Gastroesophageal sphincter (tissue), 3 donors: ENCODE results near the gene KCNH3.

ENCODE experiments used
- EP300 ChIP-seq: sonication (generic); formaldehyde crosslinking; IDR thresholded peaks from one replicate; pipeline ENCODE4 v1.6.1; 2017; ENCODE audit warnings: antibody characterized with exemption, mild to moderate bottlenecking
- POLR2A ChIP-seq, 2 donors: fragments of 450-650 bp; IDR thresholded peaks; one replicate each; pipeline ENCODE4 v1.6.1; 2017; ENCODE audit warnings: antibody characterized with exemption in 2 of 2, mild to moderate bottlenecking in 2 of 2, moderate library complexity in 1 of 2
- TF ChIP-seq, protein P1 (sequence below), 4 experiments: fragments of 200-600 bp in 2 of 4; fragments of 450-650 bp in 2 of 4; sonication (generic) in 1 of 4; IDR thresholded peaks; one replicate each; pipeline ENCODE4 v1.5.1; 2017 to 2019; ENCODE audit warnings: antibody characterized with exemption in 4 of 4, mild to moderate bottlenecking in 2 of 4, moderate library complexity in 2 of 4

DNA sequence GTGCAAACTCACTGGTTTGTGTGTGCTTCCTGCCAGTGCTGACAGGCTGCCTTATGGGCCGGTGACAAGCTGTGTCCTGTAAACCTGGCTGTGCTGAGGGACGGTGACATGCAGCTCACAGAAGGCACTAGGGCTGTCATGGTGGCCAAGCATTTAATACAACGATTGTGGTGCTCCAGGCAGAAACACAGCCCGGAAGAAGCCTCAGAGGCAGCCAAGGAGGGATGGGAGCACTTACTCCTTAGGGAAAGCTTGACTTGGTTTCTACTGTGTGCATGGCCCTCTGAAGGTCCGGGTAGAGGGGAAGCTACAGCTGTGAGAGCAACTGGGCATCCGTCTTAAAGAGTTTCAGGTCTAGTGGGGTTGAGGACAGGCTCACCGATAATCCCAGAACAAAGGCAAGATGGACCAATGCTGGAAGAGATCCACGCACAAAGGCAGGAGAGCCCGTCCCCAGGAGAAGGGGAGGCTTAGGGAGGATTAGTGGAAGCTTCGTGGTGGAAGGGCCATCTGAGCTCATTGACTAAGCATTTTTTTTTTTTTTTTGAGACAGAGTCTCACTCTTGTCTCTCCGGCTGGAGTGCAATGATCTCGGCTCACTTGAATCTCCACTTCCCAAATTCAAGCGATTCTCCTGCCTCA is 39.8 kb downstream of the KCNH3 start:
- TF ChIP-seq, protein P1, sequence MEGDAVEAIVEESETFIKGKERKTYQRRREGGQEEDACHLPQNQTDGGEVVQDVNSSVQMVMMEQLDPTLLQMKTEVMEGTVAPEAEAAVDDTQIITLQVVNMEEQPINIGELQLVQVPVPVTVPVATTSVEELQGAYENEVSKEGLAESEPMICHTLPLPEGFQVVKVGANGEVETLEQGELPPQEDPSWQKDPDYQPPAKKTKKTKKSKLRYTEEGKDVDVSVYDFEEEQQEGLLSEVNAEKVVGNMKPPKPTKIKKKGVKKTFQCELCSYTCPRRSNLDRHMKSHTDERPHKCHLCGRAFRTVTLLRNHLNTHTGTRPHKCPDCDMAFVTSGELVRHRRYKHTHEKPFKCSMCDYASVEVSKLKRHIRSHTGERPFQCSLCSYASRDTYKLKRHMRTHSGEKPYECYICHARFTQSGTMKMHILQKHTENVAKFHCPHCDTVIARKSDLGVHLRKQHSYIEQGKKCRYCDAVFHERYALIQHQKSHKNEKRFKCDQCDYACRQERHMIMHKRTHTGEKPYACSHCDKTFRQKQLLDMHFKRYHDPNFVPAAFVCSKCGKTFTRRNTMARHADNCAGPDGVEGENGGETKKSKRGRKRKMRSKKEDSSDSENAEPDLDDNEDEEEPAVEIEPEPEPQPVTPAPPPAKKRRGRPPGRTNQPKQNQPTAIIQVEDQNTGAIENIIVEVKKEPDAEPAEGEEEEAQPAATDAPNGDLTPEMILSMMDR (IDR thresholded peaks at IDR 0.05) = no peak
- TF ChIP-seq POLR2A (IDR thresholded peaks at IDR 0.05) (no peak), EP300 (no peak)
